Activated CD4-positive, alpha-beta T cell treated with anti-CD3 and anti-CD28 coated beads for 36 hours (primary cell): ENCODE data around the gene WRNIP1. TPM values are rescaled to one million over a fixed set of nuclear protein-coding genes. Genes with fewer than 3 reads are reported as not detected.

Experiments used
- ATAC-seq: fragments of 200-7000 bp; cut with Tn5 transposase; one replicate; pipeline ENCODE4 v1.10.0; 2021; ENCODE audit warnings: mild to moderate bottlenecking, moderate library complexity
- CTCF ChIA-PET: fragments of 350-600 bp; sonication (Branson Sonifier 250); formaldehyde crosslinking; loops from one replicate; lab custom pipeline; 2021; ENCODE audit warnings: antibody characterized with exemption; lab: Charles Lee
- POLR2A ChIA-PET: fragments of 350-600 bp; sonication (Branson Sonifier 250); formaldehyde crosslinking; loops from one replicate; lab custom pipeline; 2021; ENCODE audit warnings: antibody characterized with exemption, inconsistent platforms; lab: Charles Lee
- DNase-seq: peaks from one replicate; pipeline ENCODE4 v3.0.0-alpha.2; 2020
- H3K27ac Mint-ChIP-seq: one replicate; pipeline ENCODE4 v1.8.0; 2021; ENCODE audit warnings: mixed read lengths
- H3K27me3 Mint-ChIP-seq: one replicate; pipeline ENCODE4 v1.8.0; 2021; ENCODE audit warnings: mixed read lengths
- H3K36me3 Mint-ChIP-seq: one replicate; pipeline ENCODE4 v1.8.0; 2021; ENCODE audit warnings: low read depth, mixed read lengths
- H3K4me1 Mint-ChIP-seq: one replicate; pipeline ENCODE4 v1.8.0; 2021; ENCODE audit warnings: mixed read lengths
- H3K4me3 Mint-ChIP-seq: one replicate; pipeline ENCODE4 v1.8.0; 2021; ENCODE audit warnings: mild to moderate bottlenecking, moderate library complexity, mixed read lengths
- H3K9me3 Mint-ChIP-seq: one replicate; pipeline ENCODE4 v1.8.0; 2021; ENCODE audit warnings: low read depth, mixed read lengths
- intact Hi-C, 2 experiments: fragments of 100-400 bp; cut with DNase I in 1 of 2; cut with micrococcal nuclease in 1 of 2; formaldehyde crosslinking; loops; one replicate each; pipeline versions ENCODE4 v1.14.2 to v1.15.1; 2022 to 2024; cut with DNase I, micrococcal nuclease
- total RNA-seq, 2 experiments: library from RNA; stranded (reverse); gene quantifications; one replicate each; pipeline ENCODE4 v1.2.3, GENCODE V29; 2021

WRNIP1 gene
- total RNA-seq, 2 experiments from 2014 or later = 41.6 to 42.3 TPM

- Mint-ChIP-seq H3K9me3 (no peaks in the 10 kb centered on the region), H3K4me1 (peaks cover 8% of the 10 kb centered on the region), H3K27me3 (no peaks in the 10 kb centered on the region), H3K27ac (no peak overlapping the region), H3K36me3 (peaks cover 41% of the 10 kb centered on the region), H3K4me3 (no peak overlapping the region)
- POLR2A ChIA-PET = no interaction called here
- CTCF ChIA-PET = interaction anchor here (1.3 kb wide), 1 partner anchor 71 kb away, joined by 3 read pairs; no protein-coding TSS in a partner anchor
- ATAC-seq (no peak), DNase-seq (no peak)
- intact Hi-C loops = no loop called here
Observed at GRCh38 chr6:2830183-2830582, 65.0 kb downstream of the WRNIP1 start.

- H3K4me1 Mint-ChIP-seq = peaks cover 15% of the 10 kb centered on the region
- no peak overlapping the region for H3K27ac Mint-ChIP-seq
- ChIA-PET POLR2A (no interaction called here), CTCF (interaction anchor here (0.6 to 0.7 kb wide), 2 partner anchors 150 to 176 kb away, joined by 3 read pairs; no protein-coding TSS in a partner anchor)
- no peaks in the 10 kb centered on the region for H3K9me3 Mint-ChIP-seq
- no peaks in the 10 kb centered on the region for H3K27me3 Mint-ChIP-seq
- no peak for DNase-seq
- no peak overlapping the region for H3K4me3 Mint-ChIP-seq
- peaks cover 53% of the 10 kb centered on the region for H3K36me3 Mint-ChIP-seq
- peak; percentile 39 for ATAC-seq
- intact Hi-C loops = no loop called here
Observed at GRCh38 chr6:2831392-2831791, 66.2 kb downstream of the WRNIP1 start.

DNA sequence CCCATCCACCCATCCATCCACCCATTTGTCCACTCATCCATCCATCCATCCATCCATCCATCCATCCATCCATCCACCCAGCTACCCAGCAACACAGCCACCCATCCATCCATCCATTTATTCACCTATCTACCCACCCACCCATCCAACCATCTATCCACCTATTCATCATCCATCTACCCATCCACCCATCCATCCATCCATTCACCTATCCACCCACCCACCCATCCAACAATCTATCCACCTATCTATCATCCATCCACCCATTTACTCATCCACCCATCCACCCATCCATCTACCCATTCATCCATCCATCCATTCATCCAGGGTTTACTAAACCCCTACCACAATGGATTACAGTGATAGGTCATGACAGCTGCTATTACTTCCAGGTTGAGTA lies 69.1 kb downstream of the WRNIP1 start:
- H3K27ac Mint-ChIP-seq = no peak overlapping the region
- no peaks in the 10 kb centered on the region for H3K9me3 Mint-ChIP-seq
- no peaks in the 10 kb centered on the region for H3K27me3 Mint-ChIP-seq
- ChIA-PET CTCF (interaction anchor here (1.2 to 2.5 kb wide), 4 partner anchors 10 to 43 kb away, joined by 3 to 9 read pairs (median 6); no protein-coding TSS in a partner anchor), POLR2A (no interaction called here)
- intact Hi-C loops = no loop called here
- DNase-seq (no peak), ATAC-seq (no peak)
- H3K4me1 Mint-ChIP-seq = peaks cover 28% of the 10 kb centered on the region
- no peak overlapping the region for H3K4me3 Mint-ChIP-seq
- H3K36me3 Mint-ChIP-seq = peaks cover 76% of the 10 kb centered on the region

Other genes starting within 250 kb of the WRNIP1 start
- gene MYLK4, start 14.5 kb upstream of the WRNIP1 start, total RNA-seq = under 1 TPM; 0.12 to 0.16 TPM
- 100 to 1,000 TPM; 200 to 243 TPM for gene SERPINB1, start 76.5 kb downstream of the WRNIP1 start, total RNA-seq
- 100 to 1,000 TPM in 1 of 2 experiments, 10 to 100 TPM in 1; 90.0 to 109 TPM for gene SERPINB9, start 137.9 kb downstream of the WRNIP1 start, total RNA-seq
- 10 to 100 TPM; 36.2 to 41.3 TPM for gene SERPINB6, start 206.2 kb downstream of the WRNIP1 start, total RNA-seq
- gene NQO2, start 234.5 kb downstream of the WRNIP1 start, total RNA-seq = 10 to 100 TPM; 40.7 to 44.2 TPM